ENCODE data around the gene SLC22A23. TPM values are rescaled to one million over a fixed set of nuclear protein-coding genes. Genes with fewer than 3 reads are reported as not detected.

The SLC22A23 gene
- total and polyA plus RNA-seq, 12 donors: 2.3 to 18.5 (median 5.3) TPM

DNA sequence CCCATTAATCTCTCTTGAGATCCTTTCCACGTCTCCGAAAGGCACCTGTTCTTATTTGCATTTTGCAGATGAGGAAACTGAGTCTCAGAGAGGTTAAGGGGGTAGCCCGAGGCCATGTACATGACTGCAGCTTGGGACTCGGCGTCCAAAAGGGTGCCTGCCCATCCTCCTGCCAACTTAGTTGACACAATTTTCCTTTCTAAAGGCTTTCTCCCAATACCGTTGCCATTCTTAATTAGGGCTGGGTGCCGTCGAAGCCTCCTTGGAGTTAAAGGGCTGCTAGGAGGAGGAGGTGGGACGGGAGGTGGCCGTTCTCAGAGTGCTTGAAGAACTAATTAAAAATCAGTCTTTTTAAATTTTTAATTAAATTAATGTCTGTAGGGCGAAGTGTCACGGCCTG is 198.6 kb downstream of the SLC22A23 start:
- Histone ChIP-seq H3K27ac (peak overlapping the region in 3 of 5 donors; percentile 79 to 88 (median 86)), H3K36me3 (replicated peaks in 1 of 2) (no peaks in the 10 kb centered on the region), H3K9me3 (replicated peaks in 1 of 3) (no peaks in the 10 kb centered on the region), H3K27me3 (no peaks in the 10 kb centered on the region), H3K4me1 (replicated peaks in 1 of 2) (peaks cover 14 to 36% of the 10 kb centered on the region in 2 donors), H3K4me3 (peak overlapping the region in 2 of 4 donors; percentile 91 to 94)
- intact Hi-C loops (cut with DNase I): no loop called here
- TF ChIP-seq POLR2A (IDR thresholded peaks at IDR 0.05): no peak
- no peak for TF ChIP-seq CTCF (IDR thresholded peaks at IDR 0.05)
- 48 to 60% (median 54%) methylated on average over 12 of the region's 12 CpGs for whole genome bisulfite sequencing, 4 donors
- DNase-seq: no peak

DNA sequence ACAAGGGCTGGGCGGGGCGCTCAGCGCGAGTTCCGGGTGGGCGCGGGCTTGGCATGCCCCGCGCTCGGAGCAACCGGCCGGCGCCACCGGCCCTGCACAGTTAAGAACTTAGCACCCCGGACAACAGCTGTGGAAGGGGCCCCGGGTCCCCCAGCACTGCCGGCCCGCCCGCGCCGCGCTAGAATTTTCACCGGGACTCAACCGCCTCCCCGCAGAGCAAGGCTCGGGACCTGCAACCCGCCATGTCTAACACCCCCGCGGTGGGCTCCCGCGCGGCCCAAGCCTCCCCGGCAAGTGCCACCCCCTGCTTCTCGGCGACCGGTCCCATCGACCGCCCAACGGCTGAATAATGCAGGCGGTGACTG is 203.3 kb downstream of the SLC22A23 start:
- intact Hi-C loops (cut with DNase I): loop anchor here (5.0 kb wide), 1 partner anchor 126 kb away; no protein-coding TSS in a partner anchor
- H3K4me1 ChIP-seq (replicated peaks in 1 of 2): peaks cover 0 to 14% of the 10 kb centered on the region in 2 donors
- no peaks in the 10 kb centered on the region for H3K9me3 ChIP-seq (replicated peaks in 1 of 3)
- H3K4me3 ChIP-seq: no peak overlapping the region
- no peaks in the 10 kb centered on the region for H3K27me3 ChIP-seq
- H3K27ac ChIP-seq: no peak overlapping the region
- H3K36me3 ChIP-seq (replicated peaks in 1 of 2): no peaks in the 10 kb centered on the region
- TF ChIP-seq CTCF (IDR thresholded peaks at IDR 0.05) (no peak), POLR2A (IDR thresholded peaks at IDR 0.05) (no peak)
- DNase-seq: no peak
- 95 to 100% (median 96%) methylated on average over 12 to 40 of the region's 40 CpGs for WGBS, 4 donors

DNA sequence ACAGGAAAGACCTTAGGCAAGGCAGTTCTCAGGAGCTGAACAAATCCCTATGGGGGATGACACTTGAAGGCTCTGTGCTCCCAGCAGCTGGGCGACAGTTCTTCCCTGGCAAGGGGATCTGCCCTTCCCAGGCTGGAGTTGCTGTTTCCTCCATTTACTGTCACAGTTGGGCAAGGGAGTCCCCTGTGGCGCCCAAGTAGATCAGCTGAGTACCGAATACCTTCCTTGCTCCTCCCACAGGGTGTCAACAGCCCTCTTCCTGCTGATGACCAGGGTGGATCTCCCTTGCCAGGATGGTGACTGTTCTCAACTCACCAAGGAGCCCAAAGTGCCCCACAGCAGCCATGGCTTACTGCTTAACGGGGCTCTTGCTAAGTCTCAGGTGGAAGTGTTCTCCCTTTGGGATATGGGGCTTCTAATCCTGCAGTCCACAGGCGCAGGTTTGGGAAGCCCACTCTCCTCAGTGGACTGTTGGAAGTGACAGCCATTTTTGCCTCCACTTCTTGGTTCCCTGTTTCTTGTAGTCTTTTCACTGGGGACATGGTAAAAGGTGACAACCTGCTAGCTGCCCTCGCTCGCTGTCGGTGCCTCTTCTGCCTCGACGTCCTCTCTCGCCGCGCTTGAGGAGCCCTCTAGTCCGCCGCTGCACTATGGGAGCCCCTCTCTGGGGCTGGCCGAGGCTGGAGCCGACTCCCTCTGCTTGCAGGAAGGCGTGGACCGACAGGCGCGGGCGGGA is 203.8 kb downstream of the SLC22A23 start:
- Histone ChIP-seq H3K4me3 (no peak overlapping the region), H3K36me3 (replicated peaks in 1 of 2) (no peaks in the 10 kb centered on the region), H3K4me1 (replicated peaks in 1 of 2) (peaks cover 0 to 14% of the 10 kb centered on the region in 2 donors), H3K27me3 (no peaks in the 10 kb centered on the region), H3K9me3 (replicated peaks in 1 of 3) (no peaks in the 10 kb centered on the region), H3K27ac (no peak overlapping the region)
- 90 to 97% (median 95%) methylated on average over 19 to 22 of the region's 22 CpGs for WGBS, 4 donors
- DNase-seq: no peak
- intact Hi-C loops (cut with DNase I): loop anchor here (5.0 kb wide), 1 partner anchor 126 kb away; no protein-coding TSS in a partner anchor
- TF ChIP-seq CTCF (IDR thresholded peaks at IDR 0.05): no peak
- no peak for TF ChIP-seq POLR2A (IDR thresholded peaks at IDR 0.05)

GRCh38 chr6:3252369-3252768 is 204.5 kb downstream of the SLC22A23 start:
- Histone ChIP-seq H3K4me1 (replicated peaks in 1 of 2) (peaks cover 0 to 19% of the 10 kb centered on the region in 2 donors), H3K27ac (no peak overlapping the region), H3K27me3 (no peaks in the 10 kb centered on the region), H3K9me3 (replicated peaks in 1 of 3) (no peaks in the 10 kb centered on the region), H3K4me3 (no peak overlapping the region), H3K36me3 (replicated peaks in 1 of 2) (no peaks in the 10 kb centered on the region)
- DNase-seq: no peak
- TF ChIP-seq CTCF (IDR thresholded peaks at IDR 0.05) (no peak), POLR2A (IDR thresholded peaks at IDR 0.05) (no peak)
- intact Hi-C loops (cut with DNase I): loop anchor here (5.0 kb wide), 1 partner anchor 125 kb away; no protein-coding TSS in a partner anchor
- WGBS, 4 donors: 73 to 93% (median 86%) methylated on average over 10 of the region's 10 CpGs

Measured in adrenal gland (tissue), 12 donors.